Keratinocyte (primary cell): ENCODE measurements around the gene RTL9. TPM values are rescaled to one million over a fixed set of nuclear protein-coding genes. Genes with fewer than 3 reads are reported as not detected.

Experiments
- DNase-seq: peaks from one replicate; pipeline ENCODE4 v3.0.0-alpha.2; 2011; ENCODE audit warnings: low read depth, missing footprints, low spot score
- FAIRE-seq: peaks from 2 replicates; lab custom pipeline; 2011; peaks lifted over from hg19 to GRCh38; lab: Jason Lieb, UNC
- H2AFZ ChIP-seq: 2 replicates; pipeline ENCODE4 v1.6.0; 2012; ENCODE audit warnings: low read length, control low read depth, inconsistent platforms; ENCODE audit not compliant: control insufficient read depth
- H3K27ac ChIP-seq: 2 replicates; pipeline ENCODE4 v1.5.1; 2011; ENCODE audit warnings: low read length; ENCODE audit not compliant: control insufficient read depth, insufficient read depth
- H3K27me3 ChIP-seq: 3 replicates; pipeline ENCODE4 v1.6.0; 2011; ENCODE audit warnings: low read length; ENCODE audit not compliant: control insufficient read depth, insufficient read depth; ENCODE audit errors: extremely low read depth
- H3K36me3 ChIP-seq, 2 experiments: 2 replicates in 1 of 2; 3 replicates in 1 of 2; pipeline ENCODE4 v1.5.1; 2011; ENCODE audit warnings: low read length in 2 of 2, mild to moderate bottlenecking in 1 of 2; ENCODE audit not compliant: control insufficient read depth in 2 of 2, insufficient read depth in 2 of 2; ENCODE audit errors: extremely low read depth in 1 of 2
- H3K4me1 ChIP-seq: 3 replicates; pipeline ENCODE4 v1.5.1; 2011; ENCODE audit warnings: low read length; ENCODE audit not compliant: control insufficient read depth, insufficient read depth; ENCODE audit errors: extremely low read depth
- H3K4me2 ChIP-seq: 3 replicates; pipeline ENCODE4 v1.6.0; 2011; ENCODE audit warnings: low read depth, low read length; ENCODE audit not compliant: control insufficient read depth, insufficient read depth; ENCODE audit errors: extremely low read depth
- H3K4me3 ChIP-seq, 3 experiments: fragments of 200-600 bp in 1 of 3; sonication (generic) in 1 of 3; 2 replicates in 2 of 3; 3 replicates in 1 of 3; pipeline ENCODE4 v1.5.1; 2011 to 2016; ENCODE audit warnings: low read length in 3 of 3, mild to moderate bottlenecking in 3 of 3, control low read depth in 2 of 3, inconsistent platforms in 1 of 3, low read depth in 1 of 3, mixed read lengths in 1 of 3, mixed run types in 1 of 3, moderate library complexity in 1 of 3; ENCODE audit not compliant: control insufficient read depth in 2 of 3, insufficient read depth in 2 of 3; ENCODE audit errors: extremely low read depth in 1 of 3
- H3K79me2 ChIP-seq: 2 replicates; pipeline ENCODE4 v1.6.0; 2012; ENCODE audit warnings: low read length; ENCODE audit not compliant: control insufficient read depth, insufficient read depth
- H3K9ac ChIP-seq: 3 replicates; pipeline ENCODE4 v1.6.0; 2011; ENCODE audit warnings: low read length; ENCODE audit not compliant: control insufficient read depth, insufficient read depth; ENCODE audit errors: extremely low read depth
- H3K9me1 ChIP-seq: 3 replicates; pipeline ENCODE4 v1.6.0; 2011; ENCODE audit warnings: low read length; ENCODE audit not compliant: control insufficient read depth, insufficient read depth; ENCODE audit errors: extremely low read depth
- H3K9me3 ChIP-seq: 2 replicates; pipeline ENCODE4 v1.5.1; 2012; ENCODE audit warnings: low read depth, low read length; ENCODE audit not compliant: control insufficient read depth
- H4K20me1 ChIP-seq: 3 replicates; pipeline ENCODE4 v1.6.0; 2011; ENCODE audit warnings: low read length; ENCODE audit not compliant: control insufficient read depth, insufficient read depth; ENCODE audit errors: extremely low read depth
- EZH2 ChIP-seq: IDR thresholded peaks from one replicate; pipeline ENCODE4 v1.6.1; 2012; ENCODE audit warnings: inconsistent platforms, mild to moderate bottlenecking, low read length, moderate library complexity
- dilution Hi-C: fragments of 300-500 bp; cut with MboI; formaldehyde crosslinking; loops from one replicate; pipeline ENCODE4 v1.7.0; 2020; ENCODE audit warnings: low sequenced_read_pairs; ENCODE audit not compliant: extremely low pct_ligation_motif_present
- polyA plus RNA-seq, 5 experiments: library from polyadenylated mRNA; depleted of rRNA in 3 of 5; stranded (reverse) in 3 of 5; stranded (forward) in 1 of 5; unstranded in 1 of 5; fragments of >200 nt; gene quantifications; 1 replicate in 1 of 5; 2 replicates in 3 of 5; 3 replicates in 1 of 5; pipeline versions ENCODE4 v1.2.1 to v1.2.3, GENCODE V29; 2011 to 2012; ENCODE audit warnings: missing spikeins in 2 of 5, low read depth in 1 of 5, low replicate concordance in 1 of 5
- TF ChIP-seq, protein P1 (sequence below), 3 experiments: IDR thresholded peaks in 1 of 3; conservative IDR thresholded peaks in 1 of 3; optimal IDR thresholded peaks in 1 of 3; 2 replicates in 2 of 3; 3 replicates in 1 of 3; pipeline versions ENCODE3 to v1.5.1; 2011; ENCODE audit warnings: low read length in 3 of 3, mild to moderate bottlenecking in 3 of 3, moderate library complexity in 2 of 3, control low read depth in 1 of 3, inconsistent platforms in 1 of 3; ENCODE audit not compliant: insufficient read depth in 2 of 3; ENCODE audit errors: extremely low read depth in 1 of 3

Gene RTL9
- polyA plus RNA-seq, 1 donor (not counting 4 experiments of a cell fraction or from before 2014, with no cell fraction given): 0.13 TPM

DNA sequence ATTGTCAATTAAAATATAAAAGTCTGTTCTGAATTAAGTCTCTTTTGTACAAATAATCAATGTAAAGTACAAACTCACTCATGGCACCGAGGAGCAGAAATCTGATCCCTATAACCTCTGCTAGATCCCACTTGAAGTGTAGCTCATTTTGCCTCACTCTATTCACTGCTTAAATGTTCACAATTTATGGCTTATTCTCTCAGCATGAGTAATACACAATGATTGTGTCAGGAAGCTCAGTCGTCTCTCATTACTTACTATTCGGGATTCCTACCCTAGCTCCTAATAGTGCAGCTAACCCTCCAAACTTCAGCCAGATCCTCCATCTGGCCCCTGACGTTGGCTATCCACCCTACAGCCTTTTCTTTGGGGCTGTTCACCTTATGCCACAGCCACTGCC lies 36.0 kb upstream of the RTL9 start:
- Histone ChIP-seq H3K27ac (no peak overlapping the region), H4K20me1 (no peaks in the 10 kb centered on the region), H3K4me1 (peaks cover 4% of the 10 kb centered on the region), H3K4me3 (no peak overlapping the region), H3K79me2 (peaks cover 2% of the 10 kb centered on the region), H3K9me1 (no peaks in the 10 kb centered on the region), H3K9ac (no peak overlapping the region), H3K4me2 (no peak overlapping the region), H3K36me3 (no peaks in the 10 kb centered on the region), H3K9me3 (no peaks in the 10 kb centered on the region), H3K27me3 (no peaks in the 10 kb centered on the region), H2AFZ (no peak overlapping the region)
- no peak for FAIRE-seq
- dilution Hi-C loops: no loop called here
- TF ChIP-seq EZH2: no peak
- TF ChIP-seq, protein P1, sequence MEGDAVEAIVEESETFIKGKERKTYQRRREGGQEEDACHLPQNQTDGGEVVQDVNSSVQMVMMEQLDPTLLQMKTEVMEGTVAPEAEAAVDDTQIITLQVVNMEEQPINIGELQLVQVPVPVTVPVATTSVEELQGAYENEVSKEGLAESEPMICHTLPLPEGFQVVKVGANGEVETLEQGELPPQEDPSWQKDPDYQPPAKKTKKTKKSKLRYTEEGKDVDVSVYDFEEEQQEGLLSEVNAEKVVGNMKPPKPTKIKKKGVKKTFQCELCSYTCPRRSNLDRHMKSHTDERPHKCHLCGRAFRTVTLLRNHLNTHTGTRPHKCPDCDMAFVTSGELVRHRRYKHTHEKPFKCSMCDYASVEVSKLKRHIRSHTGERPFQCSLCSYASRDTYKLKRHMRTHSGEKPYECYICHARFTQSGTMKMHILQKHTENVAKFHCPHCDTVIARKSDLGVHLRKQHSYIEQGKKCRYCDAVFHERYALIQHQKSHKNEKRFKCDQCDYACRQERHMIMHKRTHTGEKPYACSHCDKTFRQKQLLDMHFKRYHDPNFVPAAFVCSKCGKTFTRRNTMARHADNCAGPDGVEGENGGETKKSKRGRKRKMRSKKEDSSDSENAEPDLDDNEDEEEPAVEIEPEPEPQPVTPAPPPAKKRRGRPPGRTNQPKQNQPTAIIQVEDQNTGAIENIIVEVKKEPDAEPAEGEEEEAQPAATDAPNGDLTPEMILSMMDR (optimal IDR thresholded peaks at IDR 0.05 in 1 of 3, IDR thresholded peaks at IDR 0.05 in 1 of 3, conservative IDR thresholded peaks at IDR 0.05 in 1 of 3; ENCODE audit: extremely low read depth in 1 of 3, insufficient read depth in 2 of 3, low read length in 3 of 3): no peak
- no peak for DNase-seq

DNA sequence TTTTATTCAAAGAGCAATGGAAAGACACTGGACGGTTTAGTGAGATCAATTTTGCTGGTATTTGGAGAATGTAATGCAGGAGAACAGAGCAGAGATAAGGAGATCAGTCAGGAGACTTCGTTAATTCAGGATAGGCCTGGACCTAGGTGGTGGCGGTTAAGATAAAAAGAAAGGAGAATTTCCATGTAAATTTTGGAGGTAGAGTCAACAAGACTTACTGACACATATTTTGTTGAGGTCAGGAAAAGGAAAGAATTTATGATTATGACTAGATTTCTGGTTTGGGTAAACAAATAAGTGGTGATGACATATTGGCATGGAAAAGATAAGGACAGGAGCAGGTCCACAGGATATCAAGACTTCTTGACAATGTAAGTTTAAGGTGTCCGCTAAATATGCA lies 31.9 kb upstream of the RTL9 start:
- Histone ChIP-seq H3K4me3 (no peak overlapping the region), H3K4me1 (no peaks in the 10 kb centered on the region), H3K27me3 (no peaks in the 10 kb centered on the region), H3K9me1 (no peaks in the 10 kb centered on the region), H3K36me3 (no peaks in the 10 kb centered on the region), H4K20me1 (no peaks in the 10 kb centered on the region), H3K9me3 (no peaks in the 10 kb centered on the region), H3K27ac (no peak overlapping the region), H2AFZ (no peak overlapping the region), H3K79me2 (no peaks in the 10 kb centered on the region), H3K9ac (no peak overlapping the region), H3K4me2 (no peak overlapping the region)
- no peak for DNase-seq
- TF ChIP-seq, protein P1 (optimal IDR thresholded peaks at IDR 0.05 in 1 of 3, IDR thresholded peaks at IDR 0.05 in 1 of 3, conservative IDR thresholded peaks at IDR 0.05 in 1 of 3; ENCODE audit: extremely low read depth in 1 of 3, insufficient read depth in 2 of 3, low read length in 3 of 3): no peak
- TF ChIP-seq EZH2: no peak
- FAIRE-seq: no peak
- dilution Hi-C loops: no loop called here
